Astrocyte (in vitro differentiated cells and primary cell): ENCODE measurements around the gene COL9A1. TPM values are rescaled to one million over a fixed set of nuclear protein-coding genes. Genes with fewer than 3 reads are reported as not detected.

Experiments used
- DNase-seq: peaks from one replicate; pipeline ENCODE4 v3.0.0-alpha.2; 2010; ENCODE audit warnings: low read depth
- FAIRE-seq: peaks from 2 replicates; lab custom pipeline; 2011; peaks lifted over from hg19 to GRCh38; lab: Jason Lieb, UNC
- H2AFZ ChIP-seq: 2 replicates; pipeline ENCODE4 v1.6.0; 2012; ENCODE audit warnings: low read depth, low read length, inconsistent platforms
- H3K27ac ChIP-seq: 2 replicates; pipeline ENCODE4 v1.5.1; 2011; ENCODE audit warnings: low read depth, low read length, inconsistent platforms
- H3K27me3 ChIP-seq: 2 replicates; pipeline ENCODE4 v1.6.0; 2011; ENCODE audit warnings: low read length, inconsistent platforms; ENCODE audit not compliant: insufficient read depth
- H3K36me3 ChIP-seq: 2 replicates; pipeline ENCODE4 v1.5.1; 2011; ENCODE audit warnings: low read length, inconsistent platforms; ENCODE audit not compliant: insufficient read depth
- H3K4me1 ChIP-seq: 2 replicates; pipeline ENCODE4 v1.5.1; 2011; ENCODE audit warnings: low read length, inconsistent platforms; ENCODE audit not compliant: insufficient read depth
- H3K4me2 ChIP-seq: 2 replicates; pipeline ENCODE4 v1.6.0; 2012; ENCODE audit warnings: low read length, inconsistent platforms
- H3K4me3 ChIP-seq: 2 replicates; pipeline ENCODE4 v1.5.1; 2011; ENCODE audit warnings: low read depth, mild to moderate bottlenecking, low read length, inconsistent platforms; ENCODE audit not compliant: insufficient read depth
- H3K79me2 ChIP-seq: 2 replicates; pipeline ENCODE4 v1.6.0; 2012; ENCODE audit warnings: mild to moderate bottlenecking, low read length, inconsistent platforms; ENCODE audit not compliant: insufficient read depth
- H3K9ac ChIP-seq: 2 replicates; pipeline ENCODE4 v1.6.0; 2012; ENCODE audit warnings: mild to moderate bottlenecking, low read length, inconsistent platforms
- H3K9me3 ChIP-seq: 2 replicates; pipeline ENCODE4 v1.5.1; 2012; ENCODE audit warnings: low read depth, mild to moderate bottlenecking, low read length, inconsistent platforms; ENCODE audit not compliant: insufficient read depth
- H4K20me1 ChIP-seq: 2 replicates; pipeline ENCODE4 v1.6.0; 2012; ENCODE audit warnings: low read length, inconsistent platforms; ENCODE audit not compliant: insufficient read depth
- H3K27ac Mint-ChIP-seq: one replicate; pipeline ENCODE4 v1.8.0; 2021; ENCODE audit warnings: mild to moderate bottlenecking, mixed read lengths; ENCODE audit not compliant: unreplicated experiment
- H3K27me3 Mint-ChIP-seq: one replicate; pipeline ENCODE4 v1.8.0; 2021; ENCODE audit warnings: low read depth, mixed read lengths; ENCODE audit not compliant: unreplicated experiment
- H3K36me3 Mint-ChIP-seq: one replicate; pipeline ENCODE4 v1.8.0; 2021; ENCODE audit warnings: low read depth, mixed read lengths; ENCODE audit not compliant: unreplicated experiment
- H3K4me1 Mint-ChIP-seq: one replicate; pipeline ENCODE4 v1.8.0; 2021; ENCODE audit warnings: low read depth, mixed read lengths; ENCODE audit not compliant: unreplicated experiment
- H3K4me3 Mint-ChIP-seq: one replicate; pipeline ENCODE4 v1.8.0; 2021; ENCODE audit warnings: mild to moderate bottlenecking, moderate library complexity, mixed read lengths; ENCODE audit not compliant: unreplicated experiment
- H3K9me3 Mint-ChIP-seq: one replicate; pipeline ENCODE4 v1.8.0; 2021; ENCODE audit warnings: mild to moderate bottlenecking, mixed read lengths; ENCODE audit not compliant: unreplicated experiment
- EZH2 ChIP-seq: IDR thresholded peaks from 2 replicates; pipeline ENCODE4 v1.6.1; 2012; ENCODE audit warnings: mild to moderate bottlenecking, low read length, inconsistent platforms; ENCODE audit not compliant: insufficient read depth
- total RNA-seq: library from RNA; stranded (reverse); gene quantifications from 2 replicates; pipeline ENCODE4 v1.2.1, GENCODE V29; 2021
- TF ChIP-seq, protein P1 (sequence below): IDR thresholded peaks from 2 replicates; pipeline ENCODE4 v1.5.1; 2011; ENCODE audit warnings: low read depth, mild to moderate bottlenecking, inconsistent platforms, low read length, moderate library complexity; ENCODE audit not compliant: insufficient read depth

The COL9A1 gene
- total RNA-seq, 1 donor from 2014 or later = 0.11 TPM

DNA sequence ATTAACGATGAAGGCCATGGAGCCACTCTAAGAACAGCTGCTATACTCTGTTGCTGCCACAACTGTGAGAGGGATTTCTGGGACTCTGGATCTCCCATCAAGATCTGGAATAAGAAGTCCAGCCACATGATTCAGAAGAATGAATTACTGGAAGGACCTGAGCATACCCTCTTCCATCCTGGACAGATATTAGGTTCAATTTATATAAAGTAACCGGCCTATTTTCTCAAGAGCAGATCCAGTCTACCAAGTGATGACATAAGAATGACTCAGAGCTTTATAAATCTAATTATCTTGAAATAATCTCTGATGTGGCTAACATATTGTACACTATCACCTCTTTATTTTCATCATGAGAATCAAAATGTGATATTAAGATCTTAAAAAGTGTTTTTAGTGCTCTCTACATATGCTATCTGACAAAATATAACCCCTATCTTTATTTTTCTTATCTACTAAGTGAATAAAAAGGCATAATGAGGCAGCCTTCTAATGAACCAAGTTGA is 45.1 kb downstream of the COL9A1 start:
- no peaks in the 10 kb centered on the region for H3K36me3 ChIP-seq
- H3K4me3 ChIP-seq = no peak overlapping the region
- FAIRE-seq (no peak), DNase-seq (no peak)
- Mint-ChIP-seq H3K27ac (no peak overlapping the region), H3K4me1 (no peaks in the 10 kb centered on the region), H3K27me3 (no peaks in the 10 kb centered on the region), H3K4me3 (no peak overlapping the region), H3K9me3 (no peaks in the 10 kb centered on the region), H3K36me3 (no peaks in the 10 kb centered on the region)
- H2AFZ ChIP-seq = no peak overlapping the region
- H3K9me3 ChIP-seq = no peaks in the 10 kb centered on the region
- no peaks in the 10 kb centered on the region for H3K4me1 ChIP-seq
- no peak overlapping the region for H3K27ac ChIP-seq
- TF ChIP-seq EZH2 = no peak
- TF ChIP-seq, protein P1, sequence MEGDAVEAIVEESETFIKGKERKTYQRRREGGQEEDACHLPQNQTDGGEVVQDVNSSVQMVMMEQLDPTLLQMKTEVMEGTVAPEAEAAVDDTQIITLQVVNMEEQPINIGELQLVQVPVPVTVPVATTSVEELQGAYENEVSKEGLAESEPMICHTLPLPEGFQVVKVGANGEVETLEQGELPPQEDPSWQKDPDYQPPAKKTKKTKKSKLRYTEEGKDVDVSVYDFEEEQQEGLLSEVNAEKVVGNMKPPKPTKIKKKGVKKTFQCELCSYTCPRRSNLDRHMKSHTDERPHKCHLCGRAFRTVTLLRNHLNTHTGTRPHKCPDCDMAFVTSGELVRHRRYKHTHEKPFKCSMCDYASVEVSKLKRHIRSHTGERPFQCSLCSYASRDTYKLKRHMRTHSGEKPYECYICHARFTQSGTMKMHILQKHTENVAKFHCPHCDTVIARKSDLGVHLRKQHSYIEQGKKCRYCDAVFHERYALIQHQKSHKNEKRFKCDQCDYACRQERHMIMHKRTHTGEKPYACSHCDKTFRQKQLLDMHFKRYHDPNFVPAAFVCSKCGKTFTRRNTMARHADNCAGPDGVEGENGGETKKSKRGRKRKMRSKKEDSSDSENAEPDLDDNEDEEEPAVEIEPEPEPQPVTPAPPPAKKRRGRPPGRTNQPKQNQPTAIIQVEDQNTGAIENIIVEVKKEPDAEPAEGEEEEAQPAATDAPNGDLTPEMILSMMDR = no peak
- H4K20me1 ChIP-seq = no peaks in the 10 kb centered on the region
- no peaks in the 10 kb centered on the region for H3K27me3 ChIP-seq
- no peak overlapping the region for H3K9ac ChIP-seq
- no peak overlapping the region for H3K4me2 ChIP-seq
- no peaks in the 10 kb centered on the region for H3K79me2 ChIP-seq

DNA sequence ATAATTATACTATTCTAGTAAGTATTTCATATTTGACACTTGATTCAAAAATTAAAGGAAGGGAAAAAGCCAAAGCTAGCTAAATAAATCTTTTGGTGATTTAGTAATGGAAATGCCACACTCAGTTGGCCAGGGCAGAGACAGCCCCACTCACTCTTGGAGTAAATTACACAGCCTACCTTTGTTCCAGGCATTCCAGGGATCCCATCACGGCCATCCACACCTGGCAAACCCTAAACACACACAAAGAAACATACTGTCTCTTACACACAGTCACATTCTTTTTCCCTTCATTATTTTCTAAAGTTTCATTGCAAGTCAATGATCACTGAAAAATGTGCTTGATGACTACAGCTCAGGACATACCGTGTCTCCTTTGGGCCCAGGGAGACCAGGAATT is 48.1 kb downstream of the COL9A1 start:
- Mint-ChIP-seq H3K27ac (no peak overlapping the region), H3K36me3 (no peaks in the 10 kb centered on the region), H3K4me3 (no peak overlapping the region), H3K9me3 (no peaks in the 10 kb centered on the region), H3K4me1 (no peaks in the 10 kb centered on the region), H3K27me3 (no peaks in the 10 kb centered on the region)
- Histone ChIP-seq H3K27me3 (no peaks in the 10 kb centered on the region), H3K4me2 (no peak overlapping the region), H3K79me2 (no peaks in the 10 kb centered on the region), H3K36me3 (no peaks in the 10 kb centered on the region), H3K4me3 (no peak overlapping the region), H3K27ac (no peak overlapping the region), H3K9me3 (no peaks in the 10 kb centered on the region), H3K9ac (no peak overlapping the region), H3K4me1 (no peaks in the 10 kb centered on the region), H4K20me1 (no peaks in the 10 kb centered on the region), H2AFZ (no peak overlapping the region)
- FAIRE-seq (no peak), DNase-seq (no peak)
- TF ChIP-seq, protein P1 = no peak
- no peak for TF ChIP-seq EZH2

DNA sequence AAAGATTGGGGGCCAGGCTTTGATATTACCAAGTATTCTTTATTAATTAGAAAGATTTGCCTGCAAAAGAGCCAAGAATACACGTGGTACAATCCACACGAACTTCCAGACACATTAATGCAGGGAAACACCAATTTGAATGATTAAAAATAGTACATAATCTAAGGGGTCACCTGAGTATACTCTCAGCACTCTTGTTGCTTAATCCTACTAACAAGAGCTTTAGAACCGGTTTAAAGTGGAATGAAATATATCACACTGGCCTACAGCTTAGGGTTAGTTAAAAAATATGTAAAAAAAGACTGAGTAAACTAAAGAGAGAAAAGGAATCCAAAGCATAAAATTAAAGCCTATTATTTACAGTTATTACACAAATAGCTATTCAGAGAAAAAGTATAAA is 49.0 kb downstream of the COL9A1 start:
- no peaks in the 10 kb centered on the region for H3K79me2 ChIP-seq
- TF ChIP-seq, protein P1 = no peak
- TF ChIP-seq EZH2 = no peak
- no peaks in the 10 kb centered on the region for H3K27me3 ChIP-seq
- Mint-ChIP-seq H3K4me1 (no peaks in the 10 kb centered on the region), H3K27me3 (no peaks in the 10 kb centered on the region), H3K27ac (no peak overlapping the region), H3K4me3 (no peak overlapping the region), H3K9me3 (no peaks in the 10 kb centered on the region), H3K36me3 (no peaks in the 10 kb centered on the region)
- H3K4me1 ChIP-seq = no peaks in the 10 kb centered on the region
- no peaks in the 10 kb centered on the region for H3K36me3 ChIP-seq
- H2AFZ ChIP-seq = no peak overlapping the region
- no peaks in the 10 kb centered on the region for H3K9me3 ChIP-seq
- H4K20me1 ChIP-seq = no peaks in the 10 kb centered on the region
- H3K9ac ChIP-seq = no peak overlapping the region
- FAIRE-seq (no peak), DNase-seq (no peak)
- no peak overlapping the region for H3K27ac ChIP-seq
- H3K4me3 ChIP-seq = no peak overlapping the region
- H3K4me2 ChIP-seq = no peak overlapping the region
